LoVo (cell line): ENCODE data around the gene COX19.
"Not testable (repeated sequence)": the region's sequence is repeated elsewhere in the genome, so short reads cannot be mapped to it uniquely, and the experiment has no call there.

Experiments
- DNase-seq: peaks from one replicate; pipeline ENCODE4 v3.0.0-alpha.2; 2016; ENCODE audit warnings: low spot score

COX19 gene

GRCh38 chr7:944744-945143, 30.6 kb downstream of the COX19 start:
- DNase-seq, result no peak

GRCh38 chr7:943793-944192, 31.6 kb downstream of the COX19 start:
- not testable (repeated sequence) for DNase-seq

GRCh38 chr7:940599-941408, 34.5 kb downstream of the COX19 start:
- no peak for DNase-seq

- DNase-seq, result no peak
Measured at GRCh38 chr7:939843-940242, 35.5 kb downstream of the COX19 start.

GRCh38 chr7:938546-939185, 36.7 kb downstream of the COX19 start:
- no peak for DNase-seq

- no peak for DNase-seq
Measured at GRCh38 chr7:937856-938484, 37.4 kb downstream of the COX19 start.

- DNase-seq, result peak; percentile 87
Measured at GRCh38 chr7:936386-937054, 38.8 kb downstream of the COX19 start.

GRCh38 chr7:935874-936385, 39.4 kb downstream of the COX19 start:
- DNase-seq, result no peak

GRCh38 chr7:935164-935873, 40.0 kb downstream of the COX19 start:
- DNase-seq, result no peak

GRCh38 chr7:934469-935163, 40.7 kb downstream of the COX19 start:
- DNase-seq, result no peak

- DNase-seq, result no peak
Measured at GRCh38 chr7:932651-932975, 42.7 kb downstream of the COX19 start.

GRCh38 chr7:931871-932650, 43.3 kb downstream of the COX19 start:
- no peak for DNase-seq

- DNase-seq, result no peak
Measured at GRCh38 chr7:930975-931758, 44.2 kb downstream of the COX19 start.

GRCh38 chr7:929311-929711, 46.0 kb downstream of the COX19 start:
- no peak for DNase-seq

- DNase-seq, result peak; percentile 53
Measured at GRCh38 chr7:927031-927671, 48.2 kb downstream of the COX19 start.

- peak; percentile 60 for DNase-seq
Measured at GRCh38 chr7:926061-927030, 49.0 kb downstream of the COX19 start.

GRCh38 chr7:925601-926000, 49.7 kb downstream of the COX19 start:
- DNase-seq, result no peak
